H9 (cell line): Measurements from ENCODE around the gene DNM1. TPM values are rescaled to one million over a fixed set of nuclear protein-coding genes. Genes with fewer than 3 reads are reported as not detected.

ENCODE experiments used
- DNase-seq: peaks from one replicate; pipeline ENCODE4 v3.0.0-alpha.2; 2017
- H2AFZ ChIP-seq: one replicate; pipeline ENCODE4 v1.6.1; 2013; ENCODE audit warnings: mild to moderate bottlenecking, low read length, control low read depth, moderate library complexity
- H2AK5ac ChIP-seq: 2 replicates; pipeline ENCODE4 v1.6.1; 2013; ENCODE audit warnings: low read length, control low read depth, mixed read lengths; ENCODE audit not compliant: insufficient read length
- H2BK120ac ChIP-seq: one replicate; pipeline ENCODE4 v1.6.1; 2013; ENCODE audit warnings: low read depth, mild to moderate bottlenecking, low read length, control low read depth, inconsistent platforms; ENCODE audit not compliant: poor library complexity, severe bottlenecking
- H2BK12ac ChIP-seq: 2 replicates; pipeline ENCODE4 v1.6.1; 2013; ENCODE audit warnings: low read length, control low read depth, mixed read lengths, low read depth; ENCODE audit not compliant: insufficient read length
- H2BK15ac ChIP-seq: 2 replicates; pipeline ENCODE4 v1.6.1; 2013; ENCODE audit warnings: low read depth, low read length, control low read depth
- H2BK20ac ChIP-seq: one replicate; pipeline ENCODE4 v1.6.1; 2013; ENCODE audit warnings: low read depth, mild to moderate bottlenecking, low read length, control low read depth, inconsistent platforms; ENCODE audit not compliant: poor library complexity, severe bottlenecking
- H2BK5ac ChIP-seq: 2 replicates; pipeline ENCODE4 v1.6.1; 2013; ENCODE audit warnings: low read length, control low read depth, mixed read lengths; ENCODE audit not compliant: insufficient read length
- H3K14ac ChIP-seq: 2 replicates; pipeline ENCODE4 v1.6.1; 2013; ENCODE audit warnings: low read length, control low read depth; ENCODE audit not compliant: insufficient read depth
- H3K18ac ChIP-seq: 2 replicates; pipeline ENCODE4 v1.6.1; 2013; ENCODE audit warnings: low read depth, mild to moderate bottlenecking, mixed read lengths, low read length, control low read depth; ENCODE audit not compliant: insufficient read length
- H3K23ac ChIP-seq: 2 replicates; pipeline ENCODE4 v1.6.1; 2013; ENCODE audit warnings: low read length, control low read depth, mixed read lengths, low read depth; ENCODE audit not compliant: insufficient read length
- H3K23me2 ChIP-seq: 2 replicates; pipeline ENCODE4 v1.6.1; 2013; ENCODE audit warnings: low read depth, mild to moderate bottlenecking, mixed read lengths, low read length, control low read depth; ENCODE audit not compliant: insufficient read length, poor library complexity, severe bottlenecking
- H3K27ac ChIP-seq: 2 replicates; pipeline ENCODE4 v1.5.1; 2013; ENCODE audit warnings: low read length, control low read depth, mixed read lengths, low read depth; ENCODE audit not compliant: insufficient read length
- H3K27me3 ChIP-seq: 2 replicates; pipeline ENCODE4 v1.6.1; 2013; ENCODE audit warnings: low read length, control low read depth, inconsistent platforms; ENCODE audit not compliant: insufficient read depth
- H3K4ac ChIP-seq: 2 replicates; pipeline ENCODE4 v1.6.1; 2013; ENCODE audit warnings: low read depth, mild to moderate bottlenecking, control low read depth, inconsistent platforms, low read length, moderate library complexity
- H3K4me1 ChIP-seq: 2 replicates; pipeline ENCODE4 v1.6.1; 2013; ENCODE audit warnings: low read length, control low read depth, inconsistent platforms; ENCODE audit not compliant: insufficient read depth
- H3K4me2 ChIP-seq: 2 replicates; pipeline ENCODE4 v1.6.1; 2013; ENCODE audit warnings: low read length, control low read depth, mixed read lengths; ENCODE audit not compliant: insufficient read length, insufficient read depth
- H3K56ac ChIP-seq: 2 replicates; pipeline ENCODE4 v1.6.1; 2013; ENCODE audit warnings: low read depth, mild to moderate bottlenecking, mixed read lengths, low read length, control low read depth; ENCODE audit not compliant: insufficient read length
- H3K79me1 ChIP-seq: 2 replicates; pipeline ENCODE4 v1.6.1; 2013; ENCODE audit warnings: low read depth, mild to moderate bottlenecking, moderate library complexity, low read length, control low read depth, inconsistent platforms; ENCODE audit not compliant: insufficient read depth, poor library complexity, severe bottlenecking
- H3K79me2 ChIP-seq: 2 replicates; pipeline ENCODE4 v1.6.1; 2013; ENCODE audit warnings: low read length, control low read depth, inconsistent platforms; ENCODE audit not compliant: insufficient read depth
- H3K9ac ChIP-seq: 2 replicates; pipeline ENCODE4 v1.6.1; 2013; ENCODE audit warnings: low read length, control low read depth, mixed read lengths; ENCODE audit not compliant: insufficient read length; ENCODE audit errors: extremely low read depth
- H3K9me3 ChIP-seq: one replicate; pipeline ENCODE4 v1.6.1; 2013; ENCODE audit warnings: low read depth, low read length, inconsistent platforms; ENCODE audit not compliant: control insufficient read depth
- H3T11ph ChIP-seq: one replicate; pipeline ENCODE4 v1.6.1; 2013; ENCODE audit warnings: mild to moderate bottlenecking, low read length, control low read depth, inconsistent platforms
- H4K20me1 ChIP-seq: one replicate; pipeline ENCODE4 v1.6.1; 2013; ENCODE audit not compliant: control insufficient read depth, insufficient read length, insufficient read depth
- H4K5ac ChIP-seq: 2 replicates; pipeline ENCODE4 v1.6.1; 2013; ENCODE audit warnings: low read depth, mild to moderate bottlenecking, mixed read lengths, low read length, control low read depth; ENCODE audit not compliant: insufficient read length
- H4K8ac ChIP-seq: replicated peaks from 2 replicates; pipeline ENCODE4 v1.6.1; 2013; ENCODE audit warnings: low read length, control low read depth, mixed read lengths, low read depth; ENCODE audit not compliant: insufficient read length
- H4K91ac ChIP-seq: 2 replicates; pipeline ENCODE4 v1.6.1; 2013; ENCODE audit warnings: low read depth, mild to moderate bottlenecking, moderate library complexity, mixed read lengths, low read length, control low read depth; ENCODE audit not compliant: insufficient read length
- H3K27ac Mint-ChIP-seq, 3 experiments: 2 replicates in 2 of 3; 3 replicates in 1 of 3; pipeline ENCODE4 v1.8.0; 2020 to 2021; ENCODE audit warnings: mixed read lengths in 3 of 3, mild to moderate bottlenecking in 1 of 3, moderate library complexity in 1 of 3
- H3K27me3 Mint-ChIP-seq: 2 replicates; pipeline ENCODE4 v1.8.0; 2021; ENCODE audit warnings: low read depth, mild to moderate bottlenecking, moderate library complexity, mixed read lengths
- H3K36me3 Mint-ChIP-seq, 3 experiments: 2 replicates in 2 of 3; 3 replicates in 1 of 3; pipeline ENCODE4 v1.8.0; 2020 to 2021; ENCODE audit warnings: low read depth in 3 of 3, mixed read lengths in 3 of 3; ENCODE audit not compliant: insufficient read depth in 1 of 3
- H3K4me1 Mint-ChIP-seq, 2 experiments: 2 replicates each; pipeline ENCODE4 v1.8.0; 2020; ENCODE audit warnings: mixed read lengths in 2 of 2
- H3K4me3 Mint-ChIP-seq, 2 experiments: 2 replicates in 1 of 2; 3 replicates in 1 of 2; pipeline ENCODE4 v1.8.0; 2020 to 2021; ENCODE audit warnings: mild to moderate bottlenecking in 2 of 2, mixed read lengths in 2 of 2, moderate library complexity in 1 of 2
- H3K9me3 Mint-ChIP-seq, 2 experiments: 2 replicates in 1 of 2; 3 replicates in 1 of 2; pipeline ENCODE4 v1.8.0; 2020; ENCODE audit warnings: mild to moderate bottlenecking in 2 of 2, mixed read lengths in 2 of 2, moderate library complexity in 1 of 2
- WGBS: extraction: QIAGEN DNeasy Blood & Tissue Kit; methylation state at CpG from one replicate; pipeline ENCODE4 v1.1.7; 2013; ENCODE audit warnings: missing lambda C conversion rate, low lambda C conversion rate, mixed read lengths; ENCODE audit not compliant: insufficient read length; ENCODE audit errors: extremely low coverage; 5-methylcytosine and 5-hydroxymethylcytosine counted together
- total RNA-seq: library from RNA; stranded (reverse); gene quantifications from 2 replicates; pipeline ENCODE4 v1.2.1, GENCODE V29; 2021
- TF ChIP-seq, protein P1 (sequence below): fragments of 200-600 bp; sonication (generic); conservative IDR thresholded peaks from 3 replicates; pipeline ENCODE4 v1.8.0; 2021; ENCODE audit warnings: antibody characterized with exemption, mild to moderate bottlenecking

DNM1 gene
- total RNA-seq, 1 experiment from 2014 or later: 58.0 TPM

GRCh38 chr9:128296340-128297220 lies 93.4 kb downstream of the DNM1 start:
- Mint-ChIP-seq H3K9me3 (no peaks in the 10 kb centered on the region), H3K4me3 (no peak overlapping the region), H3K27me3 (peaks cover 4% of the 10 kb centered on the region), H3K4me1 (peaks cover 2 to 4% of the 10 kb centered on the region in 2 experiments), H3K36me3 (no peaks in the 10 kb centered on the region), H3K27ac (no peak overlapping the region)
- Histone ChIP-seq H3K79me2 (no peaks in the 10 kb centered on the region), H2AK5ac (no peak overlapping the region), H3K14ac (no peak overlapping the region), H3K79me1 (no peaks in the 10 kb centered on the region), H2BK15ac (no peak overlapping the region), H3K4ac (no peak overlapping the region), H3K27ac (no peak overlapping the region), H2BK120ac (no peak overlapping the region), H4K5ac (no peak overlapping the region), H3K56ac (no peak overlapping the region), H3K4me2 (no peak overlapping the region), H3K4me1 (no peaks in the 10 kb centered on the region), H4K91ac (no peak overlapping the region), H3K23me2 (no peaks in the 10 kb centered on the region), H3K23ac (no peak overlapping the region), H3K18ac (no peak overlapping the region), H3K9me3 (no peaks in the 10 kb centered on the region), H4K8ac (no peak overlapping the region), H4K20me1 (no peaks in the 10 kb centered on the region), H3K27me3 (no peaks in the 10 kb centered on the region), H2BK20ac (no peak overlapping the region), H3K9ac (no peak overlapping the region), H3T11ph (no peak overlapping the region), H2AFZ (no peak overlapping the region), H2BK12ac (no peak overlapping the region), H2BK5ac (no peak overlapping the region)
- DNase-seq: no peak
- no CpG with 5 or more reads among the region's 16 CpGs for WGBS
- TF ChIP-seq, protein P1, sequence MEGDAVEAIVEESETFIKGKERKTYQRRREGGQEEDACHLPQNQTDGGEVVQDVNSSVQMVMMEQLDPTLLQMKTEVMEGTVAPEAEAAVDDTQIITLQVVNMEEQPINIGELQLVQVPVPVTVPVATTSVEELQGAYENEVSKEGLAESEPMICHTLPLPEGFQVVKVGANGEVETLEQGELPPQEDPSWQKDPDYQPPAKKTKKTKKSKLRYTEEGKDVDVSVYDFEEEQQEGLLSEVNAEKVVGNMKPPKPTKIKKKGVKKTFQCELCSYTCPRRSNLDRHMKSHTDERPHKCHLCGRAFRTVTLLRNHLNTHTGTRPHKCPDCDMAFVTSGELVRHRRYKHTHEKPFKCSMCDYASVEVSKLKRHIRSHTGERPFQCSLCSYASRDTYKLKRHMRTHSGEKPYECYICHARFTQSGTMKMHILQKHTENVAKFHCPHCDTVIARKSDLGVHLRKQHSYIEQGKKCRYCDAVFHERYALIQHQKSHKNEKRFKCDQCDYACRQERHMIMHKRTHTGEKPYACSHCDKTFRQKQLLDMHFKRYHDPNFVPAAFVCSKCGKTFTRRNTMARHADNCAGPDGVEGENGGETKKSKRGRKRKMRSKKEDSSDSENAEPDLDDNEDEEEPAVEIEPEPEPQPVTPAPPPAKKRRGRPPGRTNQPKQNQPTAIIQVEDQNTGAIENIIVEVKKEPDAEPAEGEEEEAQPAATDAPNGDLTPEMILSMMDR: no peak
